OCI-LY7 (cell line): ENCODE results near the gene ADARB2.

Experiments
- EZH2phosphoT487 ChIP-seq: fragments of 200-600 bp; sonication (generic); IDR thresholded peaks from 2 replicates; pipeline ENCODE4 v1.6.1; 2018; ENCODE audit warnings: low read depth, borderline replicate concordance, mild to moderate bottlenecking, mixed run types, antibody characterized with exemption, low read length, moderate library complexity, mixed read lengths
- TF ChIP-seq, protein P1 (sequence below): fragments of 200-600 bp; sonication (generic); conservative IDR thresholded peaks from 2 replicates; pipeline ENCODE4 v1.5.1; 2014; ENCODE audit warnings: mild to moderate bottlenecking, antibody characterized with exemption, low read length, moderate library complexity, mixed read lengths

DNA sequence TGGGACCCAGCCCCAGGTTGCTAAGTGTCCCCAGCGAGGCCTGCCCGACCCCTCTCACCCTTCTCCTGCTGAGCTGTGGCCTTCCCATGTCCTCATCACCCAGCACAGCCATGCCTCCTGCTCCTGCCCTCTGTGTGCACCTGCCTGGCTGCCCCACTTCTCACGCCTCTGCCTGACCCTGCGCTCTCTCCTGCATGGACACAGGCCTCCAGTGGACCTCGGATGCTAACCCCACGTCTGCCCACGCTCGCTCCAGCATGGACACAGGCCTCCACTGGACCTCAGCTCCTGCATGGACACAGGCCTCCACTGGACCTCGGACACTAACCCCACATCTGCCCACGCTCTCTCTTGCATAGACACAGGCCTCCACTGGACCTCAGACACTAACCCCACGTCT, 111.6 kb downstream of the ADARB2 start:
- TF ChIP-seq, protein P1, sequence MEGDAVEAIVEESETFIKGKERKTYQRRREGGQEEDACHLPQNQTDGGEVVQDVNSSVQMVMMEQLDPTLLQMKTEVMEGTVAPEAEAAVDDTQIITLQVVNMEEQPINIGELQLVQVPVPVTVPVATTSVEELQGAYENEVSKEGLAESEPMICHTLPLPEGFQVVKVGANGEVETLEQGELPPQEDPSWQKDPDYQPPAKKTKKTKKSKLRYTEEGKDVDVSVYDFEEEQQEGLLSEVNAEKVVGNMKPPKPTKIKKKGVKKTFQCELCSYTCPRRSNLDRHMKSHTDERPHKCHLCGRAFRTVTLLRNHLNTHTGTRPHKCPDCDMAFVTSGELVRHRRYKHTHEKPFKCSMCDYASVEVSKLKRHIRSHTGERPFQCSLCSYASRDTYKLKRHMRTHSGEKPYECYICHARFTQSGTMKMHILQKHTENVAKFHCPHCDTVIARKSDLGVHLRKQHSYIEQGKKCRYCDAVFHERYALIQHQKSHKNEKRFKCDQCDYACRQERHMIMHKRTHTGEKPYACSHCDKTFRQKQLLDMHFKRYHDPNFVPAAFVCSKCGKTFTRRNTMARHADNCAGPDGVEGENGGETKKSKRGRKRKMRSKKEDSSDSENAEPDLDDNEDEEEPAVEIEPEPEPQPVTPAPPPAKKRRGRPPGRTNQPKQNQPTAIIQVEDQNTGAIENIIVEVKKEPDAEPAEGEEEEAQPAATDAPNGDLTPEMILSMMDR = no peak
- TF ChIP-seq EZH2phosphoT487 = no peak
